CD1c-positive myeloid dendritic cell (primary cell): ENCODE data around the gene NLN.

Source experiments
- DNase-seq: peaks from one replicate; pipeline ENCODE4 v3.0.0-alpha.2; 2016; ENCODE audit errors: extremely low spot score

NLN gene

DNA sequence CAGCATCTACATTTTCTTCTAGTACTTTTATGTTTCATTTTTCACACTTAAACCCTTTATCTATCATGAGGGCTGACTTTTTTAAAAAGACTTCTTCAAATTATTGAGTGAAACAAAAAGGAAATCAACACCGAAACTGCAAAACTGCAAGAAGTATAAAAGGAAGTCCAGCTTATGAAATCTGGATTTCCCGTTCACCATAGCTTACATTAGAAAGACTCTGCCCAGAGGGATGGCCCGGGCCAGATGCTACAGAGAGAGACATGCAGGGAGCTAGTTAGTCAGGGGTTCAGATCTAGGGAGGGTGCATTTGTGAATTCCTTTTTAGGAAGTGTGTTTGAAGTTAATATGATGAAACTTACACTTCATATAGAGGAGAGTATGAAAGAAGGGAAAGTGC lies 10.0 kb downstream of the NLN start:
- peak; percentile 67 for DNase-seq

DNA sequence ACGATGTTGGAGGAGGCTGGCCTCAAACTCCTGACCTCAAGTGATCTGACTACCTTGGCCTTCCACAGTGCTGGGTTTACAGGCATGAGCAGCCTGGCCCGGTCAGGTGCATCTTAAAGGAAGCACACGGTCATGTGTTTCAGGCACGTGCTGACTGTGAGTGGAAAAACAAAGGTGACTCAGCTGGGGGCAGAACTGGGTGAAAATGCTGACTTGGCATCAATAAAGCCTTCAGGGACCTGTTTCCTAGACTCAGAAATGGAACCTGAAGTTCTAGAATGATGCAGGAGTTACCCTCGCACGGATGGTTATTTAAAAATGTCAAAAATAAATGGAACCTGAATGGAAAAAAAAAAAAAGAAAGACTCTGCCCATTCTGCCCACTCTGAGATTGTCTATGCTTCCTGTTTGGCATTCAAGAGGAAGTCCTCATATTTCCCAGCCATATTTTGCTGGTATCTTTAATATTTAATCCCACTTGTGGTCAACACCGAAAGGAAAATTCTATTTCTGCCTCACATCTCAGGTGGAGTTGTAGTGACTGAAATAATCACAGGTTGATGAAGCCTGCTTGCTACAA lies 12.3 kb downstream of the NLN start:
- DNase-seq: peak; percentile 60

DNA sequence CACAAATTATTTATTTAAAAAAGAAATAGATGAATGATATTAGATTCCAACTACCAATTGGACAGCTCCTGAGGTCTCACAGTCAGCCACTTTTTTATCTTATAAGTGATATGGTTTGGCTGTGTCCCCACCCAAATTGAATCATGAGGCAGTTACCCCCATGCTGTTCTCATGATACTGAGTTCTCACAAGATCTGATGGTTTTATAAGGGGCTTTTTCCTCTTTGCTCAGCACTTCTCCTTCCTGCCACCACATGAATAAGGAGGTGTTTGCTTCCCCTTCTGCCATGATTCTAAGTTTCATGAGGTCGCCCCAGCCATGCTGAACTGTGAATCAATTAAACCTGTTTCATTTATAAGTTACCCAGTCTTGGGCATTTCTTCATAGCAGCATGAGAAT lies 12.9 kb downstream of the NLN start:
- DNase-seq: peak; percentile 57

DNA sequence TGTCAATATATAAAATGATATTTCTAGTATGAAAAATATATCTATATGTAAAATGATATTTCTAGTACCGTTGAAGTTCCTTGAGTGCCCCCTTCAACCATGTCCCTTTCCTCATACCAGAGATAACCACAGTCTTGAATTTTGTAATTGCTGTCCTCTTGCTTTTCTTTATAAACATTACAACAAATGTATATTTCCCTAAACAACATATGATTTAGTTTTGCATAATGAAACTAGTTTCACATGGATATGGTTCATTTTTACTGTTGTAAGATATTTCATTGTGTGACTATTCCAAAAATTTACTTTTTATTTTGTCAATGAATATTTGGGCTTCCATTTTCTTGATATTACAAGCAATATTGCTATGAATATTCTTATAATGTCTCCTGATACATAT lies 14.0 kb downstream of the NLN start:
- DNase-seq: no peak

DNA sequence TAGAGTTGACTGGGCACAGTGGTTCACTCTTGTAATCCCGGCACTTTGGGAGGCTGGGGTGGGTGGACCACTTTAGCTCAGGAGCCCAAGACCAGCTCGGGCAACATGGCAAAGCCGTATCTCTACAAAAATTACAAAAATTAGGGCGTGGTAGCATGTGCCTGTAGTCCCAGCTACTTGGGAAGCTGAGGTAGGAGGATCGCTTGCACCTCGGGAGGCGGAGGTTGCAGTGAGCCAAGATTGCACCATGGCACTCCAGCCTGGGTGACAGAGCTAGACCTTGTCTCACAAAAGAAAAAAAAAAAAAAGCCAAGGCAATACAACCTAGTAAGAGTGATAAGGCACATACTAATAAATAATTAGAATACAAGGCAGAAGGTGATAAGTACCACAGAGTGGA lies 15.8 kb downstream of the NLN start:
- no peak for DNase-seq

DNA sequence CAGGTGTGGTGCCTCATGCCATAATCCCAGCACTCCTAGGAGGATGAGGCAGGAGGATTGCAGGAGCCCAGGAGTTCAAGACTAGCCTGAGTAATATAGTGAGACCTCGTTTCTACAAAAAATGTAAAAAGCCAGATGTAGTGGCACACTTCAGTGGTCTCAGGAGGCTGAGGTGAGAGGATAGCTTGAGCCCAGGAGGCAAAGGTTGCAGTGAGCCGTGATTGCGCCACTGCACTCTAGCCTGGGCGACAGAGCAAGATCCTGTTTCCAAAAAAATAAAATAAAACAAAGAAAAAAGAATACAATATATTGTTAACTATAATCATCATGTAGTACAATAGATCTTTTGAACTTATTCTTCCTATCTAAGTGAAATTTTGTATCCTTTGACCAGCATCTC lies 16.3 kb downstream of the NLN start:
- no peak for DNase-seq

DNA sequence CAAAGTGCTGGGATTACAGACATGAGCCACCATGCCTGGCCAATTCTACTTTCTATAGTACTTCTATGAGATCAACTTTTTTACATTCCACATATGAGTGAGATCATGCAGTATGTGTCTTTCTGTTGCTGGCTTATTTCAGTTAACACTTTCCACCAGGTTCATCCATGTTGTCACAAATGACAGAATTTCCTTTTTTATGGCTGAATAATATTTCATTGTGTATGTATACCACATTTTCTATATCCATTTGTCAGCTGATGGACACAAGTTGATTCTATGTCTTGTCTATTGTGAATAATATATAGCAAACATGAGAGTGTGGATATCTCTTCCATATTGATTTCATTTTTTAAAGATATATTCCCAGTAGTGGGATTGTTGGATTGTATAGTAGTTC lies 17.2 kb downstream of the NLN start:
- no peak for DNase-seq

DNA sequence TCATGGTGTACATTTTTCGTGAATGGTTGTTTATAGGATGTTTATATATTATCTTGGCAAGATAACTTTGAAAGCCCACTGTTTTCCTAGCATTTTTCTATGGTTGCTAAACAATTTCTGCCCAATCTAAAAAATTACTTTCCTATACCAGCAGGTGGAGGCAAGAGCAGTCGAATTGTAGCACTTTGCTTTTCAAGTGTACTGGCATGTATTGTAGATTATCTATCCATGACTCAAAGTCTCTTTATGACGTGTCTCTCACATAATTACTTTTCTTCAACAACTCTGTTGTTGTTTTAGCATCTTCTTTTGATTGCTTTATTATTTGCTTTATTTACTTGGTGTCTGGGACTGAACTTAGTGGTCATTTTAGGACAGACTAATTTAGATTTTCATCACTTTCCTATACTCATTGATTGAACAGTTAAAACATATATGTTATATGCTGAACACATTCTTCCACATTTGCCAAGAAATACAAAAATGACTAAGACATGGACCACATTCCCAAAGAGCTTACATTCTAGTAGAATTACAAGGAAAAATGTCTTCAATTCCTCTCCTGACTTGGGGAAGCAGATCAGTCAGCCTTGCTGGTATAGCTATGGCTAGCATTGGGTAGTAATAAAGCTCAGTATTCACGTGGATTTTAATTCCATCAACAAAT lies 20.7 kb downstream of the NLN start:
- DNase-seq: peak; percentile 49

DNA sequence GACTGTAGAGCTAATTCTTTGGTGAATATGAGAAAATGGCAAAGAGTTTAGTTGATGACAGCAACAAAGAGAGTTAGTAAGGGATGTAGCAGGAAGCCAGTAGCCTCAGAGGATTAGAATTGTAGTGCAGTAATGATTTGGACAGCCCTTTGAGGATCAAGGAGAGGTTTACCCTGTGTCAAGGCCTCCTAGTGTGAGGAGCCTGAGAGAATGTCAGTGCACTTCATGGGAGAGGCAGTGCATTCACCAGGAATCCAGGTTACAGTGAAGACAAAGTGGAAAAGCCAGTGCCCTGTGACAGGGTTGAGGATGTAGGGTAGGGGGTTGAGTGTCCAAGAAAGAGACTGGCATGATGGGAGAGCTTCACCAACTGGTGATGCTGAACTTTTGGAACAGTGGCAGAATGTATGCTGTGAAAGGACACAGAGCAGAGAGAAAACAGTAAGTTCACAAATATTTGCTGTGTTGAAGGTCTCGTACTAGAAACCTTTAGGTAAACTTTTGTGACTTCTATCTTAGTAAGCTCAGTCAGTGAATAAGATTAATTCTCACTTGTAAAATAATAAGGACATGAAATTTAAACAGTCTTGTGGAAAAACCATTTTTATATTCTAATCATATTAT lies 27.3 kb downstream of the NLN start:
- no peak for DNase-seq

DNA sequence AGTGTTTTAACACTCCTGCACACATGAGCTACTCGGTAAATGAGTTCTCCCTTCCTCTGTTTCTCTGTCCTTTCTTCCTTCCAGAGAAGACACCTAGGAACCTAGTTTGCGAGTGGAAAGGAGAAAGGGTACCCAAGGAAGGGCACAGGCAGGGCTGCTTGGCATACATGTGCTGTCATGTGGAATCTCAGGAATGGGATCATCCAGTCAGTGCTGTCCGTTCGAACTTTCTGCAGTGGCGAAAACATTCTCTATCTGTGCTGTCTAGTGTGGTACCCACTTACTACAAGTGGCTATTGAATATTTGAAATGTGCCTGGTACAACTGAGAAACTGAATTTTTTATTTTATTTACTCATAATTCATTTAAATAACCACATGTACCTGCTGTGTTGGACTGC lies 28.0 kb downstream of the NLN start:
- no peak for DNase-seq

DNA sequence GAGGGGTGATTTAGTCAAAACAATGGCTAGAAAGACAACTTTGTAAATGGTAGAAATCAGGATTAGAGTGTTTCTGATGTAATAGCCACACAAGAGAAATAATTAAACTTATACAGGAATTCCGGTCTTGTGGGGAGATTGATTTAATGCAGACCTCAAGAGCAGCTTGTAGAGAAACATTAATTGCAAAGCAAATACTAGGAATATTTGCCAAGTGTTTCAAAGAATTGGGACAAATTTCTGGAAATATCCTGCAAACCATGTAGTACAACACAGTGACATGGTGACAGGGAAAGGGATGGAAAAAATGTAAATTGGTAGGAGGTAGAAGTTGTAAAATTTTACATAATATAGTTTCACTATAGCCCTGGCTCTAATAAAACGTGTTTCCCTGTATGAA lies 28.9 kb downstream of the NLN start:
- DNase-seq: no peak

DNA sequence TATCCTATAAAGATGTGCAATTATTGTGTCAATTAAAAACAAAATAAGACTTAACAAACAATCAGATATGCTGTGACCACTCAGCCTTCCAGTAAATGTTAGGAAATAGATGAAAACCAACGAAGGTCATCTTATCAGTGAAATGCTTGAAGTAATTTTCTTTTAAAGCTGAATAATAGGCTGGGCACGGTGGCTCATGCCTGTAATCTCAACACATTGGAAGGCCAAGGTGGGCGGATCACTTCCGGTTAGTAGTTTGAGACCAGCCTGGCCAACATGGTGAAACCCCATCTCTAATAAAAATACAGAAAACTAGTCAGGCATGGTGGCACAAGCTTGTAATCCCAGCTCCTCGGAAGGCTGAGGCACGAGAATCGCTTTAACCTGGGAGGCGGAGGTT lies 31.2 kb downstream of the NLN start:
- DNase-seq: no peak

DNA sequence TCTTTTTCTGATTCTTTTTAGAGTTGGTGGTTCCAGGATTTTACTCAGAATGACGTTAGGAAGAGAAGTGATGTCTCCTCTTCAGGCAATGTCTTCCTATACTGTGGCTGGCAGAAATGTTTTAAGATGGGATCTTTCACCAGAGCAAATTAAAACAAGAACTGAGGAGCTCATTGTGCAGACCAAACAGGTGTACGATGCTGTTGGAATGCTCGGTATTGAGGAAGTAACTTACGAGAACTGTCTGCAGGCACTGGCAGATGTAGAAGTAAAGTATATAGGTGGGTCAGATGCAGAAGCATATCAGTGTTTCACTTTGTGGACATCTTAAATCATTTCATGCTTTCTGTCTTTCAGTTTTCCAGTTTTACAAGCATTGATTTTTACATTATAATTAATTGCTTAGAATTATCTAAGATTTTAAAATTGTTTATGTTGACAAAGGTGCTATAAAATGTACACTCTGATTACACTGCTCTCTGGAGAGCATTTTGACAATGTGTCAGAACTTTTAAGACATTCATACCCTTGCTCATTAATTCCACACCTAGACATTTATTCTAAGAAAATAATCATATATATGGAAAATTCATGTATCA lies 36.6 kb downstream of the NLN start:
- DNase-seq: no peak

DNA sequence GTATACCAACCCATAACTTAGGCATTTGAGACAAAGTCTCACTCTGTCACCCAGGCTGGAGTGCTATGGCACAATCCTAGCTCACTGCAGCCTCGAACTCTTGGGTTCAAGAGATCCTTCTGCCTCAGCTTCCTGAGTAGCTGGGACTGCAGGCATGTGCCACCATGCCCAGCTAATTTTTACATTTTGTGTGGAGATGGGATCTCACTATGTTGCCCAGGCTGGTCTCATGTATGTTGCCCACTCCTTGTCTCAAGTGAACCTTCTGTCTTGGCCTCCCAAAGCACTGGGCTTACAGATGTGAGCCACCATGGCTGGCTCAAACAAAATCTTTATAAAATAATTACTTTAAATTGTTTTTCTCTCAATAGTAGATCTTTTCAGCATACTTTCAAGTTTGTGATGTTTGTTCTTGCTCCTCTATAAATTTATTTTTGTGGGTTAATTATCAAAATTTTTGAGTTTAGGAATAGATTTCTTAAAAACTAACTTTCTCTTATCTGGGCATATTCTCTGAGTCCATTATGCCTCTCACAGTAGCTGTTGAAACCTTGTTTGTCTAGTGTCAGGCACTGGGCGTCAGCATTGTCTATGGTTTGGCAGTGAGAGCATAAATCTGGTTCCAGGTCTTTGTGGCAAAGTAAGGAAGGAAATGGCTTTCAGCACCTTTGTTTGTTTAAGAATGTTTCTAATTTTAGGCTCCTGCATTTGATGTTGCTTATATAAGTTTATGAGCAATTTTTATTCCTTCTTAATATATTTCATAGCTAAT lies 38.7 kb downstream of the NLN start:
- peak; percentile 21 for DNase-seq

DNA sequence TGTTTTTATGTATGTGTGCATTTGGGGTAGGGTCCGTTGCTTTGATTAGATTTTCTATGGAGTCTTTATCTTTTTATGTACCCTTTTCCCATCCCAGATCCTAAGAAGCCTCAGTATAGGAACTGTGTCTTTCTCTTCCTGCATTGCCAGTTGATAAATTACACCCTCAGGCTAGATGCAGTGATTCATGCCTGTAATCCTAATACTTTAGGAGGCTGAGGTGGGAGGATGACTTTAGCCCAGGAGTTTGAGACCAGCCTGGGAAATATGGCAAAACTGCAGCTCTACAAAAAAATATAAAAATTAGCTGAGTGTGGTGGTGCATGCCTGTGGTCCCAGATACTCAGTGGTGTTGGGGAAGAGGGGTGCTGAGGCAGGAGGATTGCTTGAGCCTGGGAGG lies 40.2 kb downstream of the NLN start:
- DNase-seq: no peak

DNA sequence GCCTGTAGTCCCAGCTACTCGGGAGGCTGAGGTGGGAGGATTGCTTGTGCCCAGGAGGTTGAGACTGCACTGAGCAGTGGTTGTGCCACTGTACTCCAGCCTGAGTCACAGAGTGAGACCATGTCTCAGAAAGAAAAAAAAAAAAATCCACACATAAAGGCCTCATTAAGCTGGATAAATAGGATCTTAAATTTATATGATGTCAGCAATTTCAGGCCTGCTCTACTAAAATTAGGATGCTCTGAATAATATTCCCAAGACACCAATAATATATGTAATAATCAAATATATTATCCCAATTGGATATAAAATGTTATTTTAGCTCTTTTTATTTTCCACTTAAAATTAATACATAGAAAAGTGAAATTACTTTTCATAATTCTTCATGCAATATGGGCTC lies 43.6 kb downstream of the NLN start:
- DNase-seq: no peak

DNA sequence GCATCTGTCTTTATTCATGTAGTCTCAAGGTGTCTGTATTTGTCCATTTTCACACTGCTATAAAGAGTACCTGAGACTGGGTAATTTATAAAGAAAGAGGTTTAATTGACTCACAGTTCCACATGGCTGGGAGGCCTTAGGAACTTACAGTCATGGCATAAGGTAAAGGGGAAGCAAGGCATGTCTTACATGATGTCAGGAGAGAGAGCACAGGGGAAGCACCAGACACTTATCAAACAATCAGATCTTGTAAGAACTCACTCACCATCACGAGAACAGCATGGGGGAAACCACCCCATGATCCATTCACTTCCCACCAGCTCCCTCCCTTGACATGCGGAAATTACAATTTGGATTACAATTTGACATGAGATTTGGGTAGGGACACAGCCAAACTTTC lies 44.2 kb downstream of the NLN start:
- DNase-seq: no peak

DNA sequence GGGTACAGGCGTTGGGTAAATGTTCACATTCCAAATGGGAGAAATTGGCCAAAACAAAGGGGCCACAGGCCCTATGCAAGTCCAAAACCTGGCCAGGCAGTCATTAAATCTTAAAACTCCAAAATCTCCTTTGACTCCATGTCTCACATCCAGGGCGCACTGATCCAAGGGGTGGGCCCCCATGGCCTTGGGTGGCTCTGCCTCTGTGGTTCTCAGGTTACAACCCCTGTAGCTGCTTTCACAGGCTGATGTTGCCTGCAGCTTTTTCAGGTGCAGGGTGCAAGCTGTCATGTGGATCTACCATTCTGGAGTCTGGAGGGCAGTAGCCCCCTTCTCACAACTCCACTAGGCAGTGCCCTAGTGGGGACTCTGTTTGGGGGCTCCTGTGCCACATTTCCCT lies 44.8 kb downstream of the NLN start:
- DNase-seq: no peak

DNA sequence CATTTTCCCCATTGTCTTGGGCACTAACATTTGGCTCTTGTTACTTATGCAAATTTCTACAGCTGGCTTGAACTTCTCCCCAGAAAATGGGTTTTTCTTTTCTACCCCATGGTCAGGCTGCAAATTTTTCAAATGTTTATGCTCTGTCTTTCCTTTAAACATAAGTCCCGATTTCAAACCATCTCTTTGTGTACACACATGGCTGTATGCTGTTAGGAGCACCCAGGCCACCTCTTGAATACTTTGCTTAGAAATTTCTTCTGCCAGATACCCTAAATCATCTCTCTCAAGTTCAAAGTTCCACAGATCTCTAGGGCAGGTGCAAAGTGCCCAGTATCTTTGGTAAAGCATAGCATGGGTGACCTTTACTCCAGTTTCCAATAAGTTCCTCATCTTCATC lies 45.6 kb downstream of the NLN start:
- no peak for DNase-seq

DNA sequence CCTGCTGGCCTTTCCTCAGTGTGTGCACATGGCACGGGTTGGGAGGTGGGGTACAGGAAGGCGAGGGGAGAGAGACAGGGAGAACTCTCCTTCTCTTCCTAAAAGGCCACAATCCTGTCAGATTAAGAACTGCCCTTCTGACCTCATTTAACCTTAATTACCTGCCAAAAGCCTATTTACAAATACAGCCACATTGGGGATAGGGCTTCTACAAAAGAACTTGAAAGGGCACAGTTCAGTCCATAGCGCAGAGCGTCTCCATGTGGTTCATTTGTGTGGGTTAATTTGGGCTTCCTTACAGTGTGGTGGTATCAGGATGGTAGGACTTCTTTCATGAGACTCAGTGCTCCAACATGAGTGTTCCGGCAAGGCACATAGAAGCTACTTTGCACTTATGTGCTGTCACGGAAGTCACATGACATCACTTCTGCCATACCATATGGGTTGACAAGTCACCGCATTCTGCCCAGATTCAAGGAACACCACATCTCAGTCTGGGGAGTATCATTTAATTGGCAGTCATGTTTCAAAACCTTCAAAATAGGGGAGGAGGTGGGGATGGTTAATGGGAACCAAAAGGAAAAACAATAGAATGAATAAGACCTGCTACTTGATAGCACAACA lies 46.8 kb downstream of the NLN start:
- no peak for DNase-seq

DNA sequence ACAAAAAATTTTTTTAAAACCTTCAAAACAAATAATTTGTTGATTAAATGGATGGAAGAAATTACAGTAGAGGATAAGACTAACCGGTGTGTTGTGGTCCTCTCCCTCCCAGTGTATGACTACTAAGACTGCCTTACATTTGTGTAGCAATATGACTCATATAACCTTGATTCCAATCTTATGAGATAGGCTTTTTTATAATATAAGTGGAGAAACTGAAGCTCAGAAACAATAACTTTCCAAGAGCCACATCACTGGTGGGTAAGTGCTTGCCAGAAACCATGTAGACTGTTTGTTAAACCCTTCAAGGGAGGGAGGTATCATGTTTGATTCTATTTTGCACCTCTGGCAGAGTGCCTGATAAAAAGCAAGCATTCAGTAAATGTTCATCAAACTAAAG lies 47.5 kb downstream of the NLN start:
- DNase-seq: no peak

DNA sequence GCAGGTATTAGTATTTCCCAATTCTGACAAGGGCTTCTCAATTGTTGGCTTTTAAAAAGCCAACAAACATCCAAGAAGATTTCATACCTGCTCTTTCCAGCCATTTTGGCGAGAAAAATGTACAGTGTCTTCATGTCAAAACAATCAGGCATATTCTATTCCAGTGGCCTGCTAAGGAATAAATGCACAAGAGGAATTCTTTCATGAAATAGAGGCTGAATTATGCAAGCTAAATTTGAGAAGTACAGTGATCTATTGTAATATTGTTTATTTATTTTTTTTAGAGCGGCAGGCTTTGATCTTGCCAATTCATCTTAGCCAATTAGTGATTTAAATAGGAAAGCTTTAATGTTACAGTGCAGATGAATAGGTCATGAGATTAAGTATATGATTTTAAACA lies 49.3 kb downstream of the NLN start:
- DNase-seq: no peak
